ENCODE results near the gene C1orf53. TPM values are rescaled to one million over a fixed set of nuclear protein-coding genes. Genes with fewer than 3 reads are reported as not detected.

C1orf53 gene
- total RNA-seq, 2 experiments from 2014 or later: 2.4 to 4.1 TPM

GRCh38 chr1:197911111-197911856, 8.9 kb downstream of the C1orf53 start:
- Histone ChIP-seq H3K9me3 (ENCODE audit: low read length) (no peaks in the 10 kb centered on the region), H3K4me1 (ENCODE audit: insufficient read depth, low read length, poor library complexity, severe bottlenecking) (no peaks in the 10 kb centered on the region), H3K9me2 (ENCODE audit: insufficient read depth, low read length) (no peaks in the 10 kb centered on the region), H3K27ac (ENCODE audit: low read depth, low read length, poor library complexity, severe bottlenecking) (no peak overlapping the region), H2AFZ (ENCODE audit: low read length) (no peak overlapping the region), H3K4me2 (ENCODE audit: low read length) (no peak overlapping the region), H3K36me3 (ENCODE audit: insufficient read depth, low read length) (no peaks in the 10 kb centered on the region), H3K4me3 (ENCODE audit: low read depth, low read length, poor library complexity, severe bottlenecking) (no peak overlapping the region), H4K20me1 (ENCODE audit: insufficient read depth, low read length) (no peaks in the 10 kb centered on the region; the same call in 1 of the 2 replicates), H3K79me2 (ENCODE audit: insufficient read depth, low read depth, low read length) (no peaks in the 10 kb centered on the region)
- POLR2A ChIA-PET: interaction anchor here (0.7 to 1.0 kb wide), 3 partner anchors 15 to 324 kb away, joined by 3 to 4 read pairs (median 3); no protein-coding TSS in a partner anchor
- BruUV-seq (replicated peaks): no TSS peak
- TF ChIP-seq EZH2phosphoT487 (IDR thresholded peaks at IDR 0.05; ENCODE audit: borderline replicate concordance, low read depth, low read length): no peak; the same call in 1 of the 2 replicates
- no peak for TF ChIP-seq CTCF (conservative IDR thresholded peaks at IDR 0.05; ENCODE audit: low read length)
- CTCF ChIA-PET (ENCODE audit: unreplicated experiment): interaction anchor here (1.2 kb wide), 1 partner anchor 11 kb away, joined by 4 read pairs; no protein-coding TSS in a partner anchor
- intact Hi-C loops (cut with micrococcal nuclease; ENCODE audit: unreplicated experiment): no loop called here
- no peak for DNase-seq (ENCODE audit: low spot score)

DNA sequence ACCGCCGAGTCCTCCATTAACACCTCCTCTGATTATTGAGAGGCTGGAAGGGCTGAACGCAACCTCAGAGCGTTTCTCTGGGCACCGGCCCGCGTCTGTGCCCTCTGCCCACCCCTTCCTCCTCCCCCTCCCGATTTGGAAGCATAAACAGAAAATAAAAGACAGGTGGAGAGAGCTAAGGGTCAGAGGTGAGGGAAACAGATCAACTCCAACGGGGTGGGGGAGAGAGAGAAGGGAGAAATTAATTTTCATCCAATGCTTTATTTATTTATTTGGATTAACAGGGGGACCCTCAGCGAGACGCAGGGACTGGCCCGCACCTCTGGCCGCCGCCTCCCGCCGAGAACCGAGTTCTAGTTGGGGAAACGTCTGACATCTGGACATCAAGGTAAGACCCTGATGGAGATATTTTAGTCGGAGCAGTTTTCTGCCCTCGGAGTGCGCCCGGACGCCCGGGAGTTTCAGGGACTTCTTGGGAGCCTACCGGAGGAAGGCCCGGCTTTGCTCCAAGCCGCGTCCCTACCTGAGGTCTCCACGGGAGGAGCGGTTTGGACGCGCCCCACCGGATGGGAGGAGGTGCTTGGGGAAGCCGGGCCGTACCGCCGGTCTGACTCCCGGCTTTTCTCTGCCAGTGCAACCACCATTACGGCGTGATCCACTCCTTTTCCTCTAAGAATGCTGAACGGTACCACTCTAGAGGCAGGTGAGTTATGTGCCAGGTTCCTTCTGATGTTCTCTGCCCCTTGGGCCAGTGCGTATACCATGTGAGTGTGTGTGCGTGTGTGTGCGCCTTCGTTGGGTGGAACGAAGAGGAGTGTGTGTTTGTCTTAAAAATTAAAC, 9.6 kb downstream of the C1orf53 start:
- H4K20me1 ChIP-seq (ENCODE audit: insufficient read depth, low read length): no peaks in the 10 kb centered on the region; the same call in 1 of the 2 replicates
- no peaks in the 10 kb centered on the region for H3K79me2 ChIP-seq (ENCODE audit: insufficient read depth, low read depth, low read length)
- ChIA-PET CTCF (ENCODE audit: unreplicated experiment) (interaction anchor here (1.2 kb wide), 1 partner anchor 11 kb away, joined by 4 read pairs; no protein-coding TSS in a partner anchor), POLR2A (interaction anchor here (1.0 kb wide), 1 partner anchor 14 kb away, joined by 3 read pairs; no protein-coding TSS in a partner anchor)
- no peak overlapping the region for H3K4me2 ChIP-seq (ENCODE audit: low read length)
- H3K4me1 ChIP-seq (ENCODE audit: insufficient read depth, low read length, poor library complexity, severe bottlenecking): no peaks in the 10 kb centered on the region
- no TSS peak for BruUV-seq (replicated peaks)
- no peaks in the 10 kb centered on the region for H3K36me3 ChIP-seq (ENCODE audit: insufficient read depth, low read length)
- H3K9me3 ChIP-seq (ENCODE audit: low read length): no peaks in the 10 kb centered on the region
- H3K9me2 ChIP-seq (ENCODE audit: insufficient read depth, low read length): no peaks in the 10 kb centered on the region
- intact Hi-C loops (cut with micrococcal nuclease; ENCODE audit: unreplicated experiment): no loop called here
- DNase-seq (ENCODE audit: low spot score): no peak
- no peak overlapping the region for H3K4me3 ChIP-seq (ENCODE audit: low read depth, low read length, poor library complexity, severe bottlenecking)
- H2AFZ ChIP-seq (ENCODE audit: low read length): no peak overlapping the region
- TF ChIP-seq CTCF (conservative IDR thresholded peaks at IDR 0.05; ENCODE audit: low read length): no peak
- TF ChIP-seq EZH2phosphoT487 (IDR thresholded peaks at IDR 0.05; ENCODE audit: borderline replicate concordance, low read depth, low read length): no peak
- H3K27ac ChIP-seq (ENCODE audit: low read depth, low read length, poor library complexity, severe bottlenecking): no peak overlapping the region

Data from OCI-LY7 (cell line).